ENCODE data around the gene RAB11A.

DNA sequence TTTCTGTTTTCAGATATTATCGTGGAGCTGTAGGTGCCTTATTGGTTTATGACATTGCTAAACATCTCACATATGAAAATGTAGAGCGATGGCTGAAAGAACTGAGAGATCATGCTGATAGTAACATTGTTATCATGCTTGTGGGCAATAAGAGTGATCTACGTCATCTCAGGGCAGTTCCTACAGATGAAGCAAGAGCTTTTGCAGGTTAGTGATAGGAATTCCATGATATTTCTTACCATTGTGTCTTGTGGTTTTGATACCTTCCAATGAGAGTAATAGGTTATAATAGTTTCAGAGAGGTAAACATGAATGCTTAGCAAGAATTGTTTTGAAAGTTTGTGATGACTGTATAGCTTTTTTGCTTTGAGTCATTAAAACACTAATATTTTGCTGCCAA lies 8.5 kb downstream of the RAB11A start:
- TF ChIP-seq POLR2A (IDR thresholded peaks at IDR 0.05; ENCODE audit: low read depth, low read length) (no peak), POLR2AphosphoS5 (IDR thresholded peaks at IDR 0.05; ENCODE audit: low read depth, low read length) (no peak)

Measured in GM12891 (cell line).